ENCODE results near the gene PTPRG.

DNA sequence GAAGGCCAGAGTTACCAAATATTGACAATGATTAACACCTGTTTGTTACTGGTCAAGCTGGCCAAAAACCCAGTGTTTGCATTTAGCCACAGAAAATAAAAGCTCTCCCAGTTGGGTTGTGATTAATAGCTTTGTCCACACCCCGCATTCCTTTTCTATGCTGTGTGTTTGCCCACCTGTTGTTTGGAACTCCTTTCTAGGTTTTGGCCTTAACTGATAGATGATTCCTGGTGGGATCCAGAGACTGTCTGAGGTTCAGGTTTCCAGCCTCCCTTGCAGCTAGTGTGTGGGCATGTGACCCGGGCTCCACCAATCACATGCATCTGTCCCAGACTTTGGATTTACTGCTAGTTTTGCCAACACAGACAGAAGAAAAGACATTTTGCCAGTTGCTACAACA lies 83.8 kb downstream of the PTPRG start:
- TF ChIP-seq, protein P1, sequence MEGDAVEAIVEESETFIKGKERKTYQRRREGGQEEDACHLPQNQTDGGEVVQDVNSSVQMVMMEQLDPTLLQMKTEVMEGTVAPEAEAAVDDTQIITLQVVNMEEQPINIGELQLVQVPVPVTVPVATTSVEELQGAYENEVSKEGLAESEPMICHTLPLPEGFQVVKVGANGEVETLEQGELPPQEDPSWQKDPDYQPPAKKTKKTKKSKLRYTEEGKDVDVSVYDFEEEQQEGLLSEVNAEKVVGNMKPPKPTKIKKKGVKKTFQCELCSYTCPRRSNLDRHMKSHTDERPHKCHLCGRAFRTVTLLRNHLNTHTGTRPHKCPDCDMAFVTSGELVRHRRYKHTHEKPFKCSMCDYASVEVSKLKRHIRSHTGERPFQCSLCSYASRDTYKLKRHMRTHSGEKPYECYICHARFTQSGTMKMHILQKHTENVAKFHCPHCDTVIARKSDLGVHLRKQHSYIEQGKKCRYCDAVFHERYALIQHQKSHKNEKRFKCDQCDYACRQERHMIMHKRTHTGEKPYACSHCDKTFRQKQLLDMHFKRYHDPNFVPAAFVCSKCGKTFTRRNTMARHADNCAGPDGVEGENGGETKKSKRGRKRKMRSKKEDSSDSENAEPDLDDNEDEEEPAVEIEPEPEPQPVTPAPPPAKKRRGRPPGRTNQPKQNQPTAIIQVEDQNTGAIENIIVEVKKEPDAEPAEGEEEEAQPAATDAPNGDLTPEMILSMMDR (conservative IDR thresholded peaks at IDR 0.05; ENCODE audit: low read depth in 2 of 2): no peak
- TF ChIP-seq POLR2AphosphoS5 (IDR thresholded peaks at IDR 0.05; ENCODE audit: low read depth): no peak

Data from GM23338 (cell line).